ENCODE measurements around the gene SYNGR3.
A peak's percentile ranks its signal among the peaks of the same experiment; 100 is the strongest.
"Not testable (repeated sequence)": the region's sequence is repeated elsewhere in the genome, so short reads cannot be mapped to it uniquely, and the experiment has no call there.

Gene SYNGR3

GRCh38 chr16:1947369-1947670 lies 42.5 kb upstream of the SYNGR3 start:
- H3K4me1 ChIP-seq (ENCODE audit: control insufficient read depth in 1 of 2, insufficient read depth in 2 of 2, low read length in 2 of 2) = peaks cover under 1 to 5% of the 10 kb centered on the region in 2 donors
- H3K9me3 ChIP-seq (ENCODE audit: control insufficient read depth in 1 of 2, low read length in 2 of 2) = no peaks in the 10 kb centered on the region
- H3K27ac ChIP-seq (ENCODE audit: low read length) = no peak overlapping the region
- no peak overlapping the region for H3K4me3 ChIP-seq (ENCODE audit: low read depth in 1 of 2, low read length in 2 of 2)
- H3K36me3 ChIP-seq (ENCODE audit: control insufficient read depth in 1 of 2, insufficient read depth in 2 of 2, low read length in 2 of 2) = no peaks in the 10 kb centered on the region
- no peaks in the 10 kb centered on the region for H3K27me3 ChIP-seq (ENCODE audit: low read depth, low read length)

GRCh38 chr16:1949507-1949906 lies 40.3 kb upstream of the SYNGR3 start:
- H3K9me3 ChIP-seq (ENCODE audit: control insufficient read depth in 1 of 2, low read length in 2 of 2) = no peaks in the 10 kb centered on the region
- no peaks in the 10 kb centered on the region for H3K36me3 ChIP-seq (ENCODE audit: control insufficient read depth in 1 of 2, insufficient read depth in 2 of 2, low read length in 2 of 2)
- H3K4me3 ChIP-seq (ENCODE audit: low read depth in 1 of 2, low read length in 2 of 2) = no peak overlapping the region
- no peaks in the 10 kb centered on the region for H3K27me3 ChIP-seq (ENCODE audit: low read depth, low read length)
- no peaks in the 10 kb centered on the region for H3K4me1 ChIP-seq (ENCODE audit: control insufficient read depth in 1 of 2, insufficient read depth in 2 of 2, low read length in 2 of 2)
- H3K27ac ChIP-seq (ENCODE audit: low read length) = no peak overlapping the region

- Histone ChIP-seq H3K9me3 (ENCODE audit: control insufficient read depth in 1 of 2, low read length in 2 of 2) (no peaks in the 10 kb centered on the region), H3K27ac (ENCODE audit: low read length) (no peak overlapping the region), H3K4me1 (ENCODE audit: control insufficient read depth in 1 of 2, insufficient read depth in 2 of 2, low read length in 2 of 2) (no peaks in the 10 kb centered on the region), H3K4me3 (ENCODE audit: low read depth in 1 of 2, low read length in 2 of 2) (no peak overlapping the region), H3K36me3 (ENCODE audit: control insufficient read depth in 1 of 2, insufficient read depth in 2 of 2, low read length in 2 of 2) (no peaks in the 10 kb centered on the region), H3K27me3 (ENCODE audit: low read depth, low read length) (no peaks in the 10 kb centered on the region)
These were observed 39.7 kb upstream of the SYNGR3 start for GRCh38 chr16:1950047-1950446.

- Histone ChIP-seq H3K4me1 (ENCODE audit: control insufficient read depth in 1 of 2, insufficient read depth in 2 of 2, low read length in 2 of 2) (no peaks in the 10 kb centered on the region), H3K9me3 (ENCODE audit: control insufficient read depth in 1 of 2, low read length in 2 of 2) (no peaks in the 10 kb centered on the region), H3K27me3 (ENCODE audit: low read depth, low read length) (no peaks in the 10 kb centered on the region), H3K4me3 (ENCODE audit: low read depth in 1 of 2, low read length in 2 of 2) (no peak overlapping the region), H3K36me3 (ENCODE audit: control insufficient read depth in 1 of 2, insufficient read depth in 2 of 2, low read length in 2 of 2) (no peaks in the 10 kb centered on the region), H3K27ac (ENCODE audit: low read length) (no peak overlapping the region)
These were observed 39.2 kb upstream of the SYNGR3 start for GRCh38 chr16:1950559-1950958.

GRCh38 chr16:1953734-1954133 lies 36.0 kb upstream of the SYNGR3 start:
- Histone ChIP-seq H3K4me1 (ENCODE audit: control insufficient read depth in 1 of 2, insufficient read depth in 2 of 2, low read length in 2 of 2) (peaks cover 0 to 1% of the 10 kb centered on the region in 2 donors), H3K4me3 (ENCODE audit: low read depth in 1 of 2, low read length in 2 of 2) (no peak overlapping the region), H3K27ac (ENCODE audit: low read length) (no peak overlapping the region)

GRCh38 chr16:1957434-1958142 lies 32.2 kb upstream of the SYNGR3 start:
- H3K27me3 ChIP-seq (ENCODE audit: low read depth, low read length); H3K9me3 ChIP-seq (ENCODE audit: control insufficient read depth in 1 of 2, low read length in 2 of 2); H3K27ac ChIP-seq (ENCODE audit: low read length); H3K4me3 ChIP-seq (ENCODE audit: low read depth in 1 of 2, low read length in 2 of 2): not testable (repeated sequence)
- Histone ChIP-seq H3K4me1 (ENCODE audit: control insufficient read depth in 1 of 2, insufficient read depth in 2 of 2, low read length in 2 of 2) (peaks cover 5 to 18% of the 10 kb centered on the region in 2 donors), H3K36me3 (ENCODE audit: control insufficient read depth in 1 of 2, insufficient read depth in 2 of 2, low read length in 2 of 2) (peaks cover 0 to 14% of the 10 kb centered on the region in 2 donors)

More at GRCh38 chr16:1953734-1954133, 36.0 kb upstream of the SYNGR3 start:
- Histone ChIP-seq H3K27me3 (ENCODE audit: low read depth, low read length) (no peaks in the 10 kb centered on the region), H3K36me3 (ENCODE audit: control insufficient read depth in 1 of 2, insufficient read depth in 2 of 2, low read length in 2 of 2) (no peaks in the 10 kb centered on the region), H3K9me3 (ENCODE audit: control insufficient read depth in 1 of 2, low read length in 2 of 2) (no peaks in the 10 kb centered on the region)

- H3K4me3 ChIP-seq (ENCODE audit: low read depth in 1 of 2, low read length in 2 of 2); H3K27ac ChIP-seq (ENCODE audit: low read length); H3K27me3 ChIP-seq (ENCODE audit: low read depth, low read length); H3K9me3 ChIP-seq (ENCODE audit: control insufficient read depth in 1 of 2, low read length in 2 of 2): not testable (repeated sequence)
- Histone ChIP-seq H3K4me1 (ENCODE audit: control insufficient read depth in 1 of 2, insufficient read depth in 2 of 2, low read length in 2 of 2) (peaks cover 5 to 21% of the 10 kb centered on the region in 2 donors), H3K36me3 (ENCODE audit: control insufficient read depth in 1 of 2, insufficient read depth in 2 of 2, low read length in 2 of 2) (peaks cover 3 to 19% of the 10 kb centered on the region in 2 donors)
These were observed 31.7 kb upstream of the SYNGR3 start for GRCh38 chr16:1958143-1958491.

- peaks cover 5 to 25% of the 10 kb centered on the region in 2 donors for H3K4me1 ChIP-seq (ENCODE audit: control insufficient read depth in 1 of 2, insufficient read depth in 2 of 2, low read length in 2 of 2)
- H3K9me3 ChIP-seq (ENCODE audit: control insufficient read depth in 1 of 2, low read length in 2 of 2) = no peaks in the 10 kb centered on the region
- peak overlapping the region; percentile 59 to 90 for H3K4me3 ChIP-seq (ENCODE audit: low read depth in 1 of 2, low read length in 2 of 2)
- no peaks in the 10 kb centered on the region for H3K27me3 ChIP-seq (ENCODE audit: low read depth, low read length)
- H3K36me3 ChIP-seq (ENCODE audit: control insufficient read depth in 1 of 2, insufficient read depth in 2 of 2, low read length in 2 of 2) = peaks cover 3 to 19% of the 10 kb centered on the region in 2 donors
- H3K27ac ChIP-seq (ENCODE audit: low read length) = no peak overlapping the region
These were observed 31.0 kb upstream of the SYNGR3 start for GRCh38 chr16:1958715-1959268.

GRCh38 chr16:1959269-1960039 lies 30.3 kb upstream of the SYNGR3 start, which contains the start of gene NDUFB10:
Gene NDUFB10, plus strand, starts transcription at chr16:1959538. Its CDS starts 87 bp downstream, at chr16:1959625.
- Histone ChIP-seq H3K36me3 (ENCODE audit: control insufficient read depth in 1 of 2, insufficient read depth in 2 of 2, low read length in 2 of 2) (peaks cover 3 to 19% of the 10 kb centered on the region in 2 donors), H3K27me3 (ENCODE audit: low read depth, low read length) (no peaks in the 10 kb centered on the region), H3K4me3 (ENCODE audit: low read depth in 1 of 2, low read length in 2 of 2) (peak within 1 kb of the TSS; percentile 59 to 90), H3K27ac (ENCODE audit: low read length) (no peak within 1 kb of the TSS), H3K9me3 (ENCODE audit: control insufficient read depth in 1 of 2, low read length in 2 of 2) (no peaks in the 10 kb centered on the region), H3K4me1 (ENCODE audit: control insufficient read depth in 1 of 2, insufficient read depth in 2 of 2, low read length in 2 of 2) (peaks cover 5 to 29% of the 10 kb centered on the region in 2 donors)

GRCh38 chr16:1960665-1961630 lies 28.8 kb upstream of the SYNGR3 start:
- Histone ChIP-seq H3K4me1 (ENCODE audit: control insufficient read depth in 1 of 2, insufficient read depth in 2 of 2, low read length in 2 of 2) (peaks cover 9 to 36% of the 10 kb centered on the region in 2 donors), H3K36me3 (ENCODE audit: control insufficient read depth in 1 of 2, insufficient read depth in 2 of 2, low read length in 2 of 2) (peaks cover 3 to 19% of the 10 kb centered on the region in 2 donors), H3K27ac (ENCODE audit: low read length) (no peak overlapping the region), H3K4me3 (ENCODE audit: low read depth in 1 of 2, low read length in 2 of 2) (peak overlapping the region; percentile 59 to 90), H3K9me3 (ENCODE audit: control insufficient read depth in 1 of 2, low read length in 2 of 2) (no peaks in the 10 kb centered on the region), H3K27me3 (ENCODE audit: low read depth, low read length) (no peaks in the 10 kb centered on the region)
